GM18508 (cell line): ENCODE results near the gene PTPRF.

Source experiments
- ATAC-seq: cut with Tn5 transposase; IDR thresholded peaks from one replicate; pipeline ENCODE4 v1.9.1; 2021; ENCODE audit warnings: moderate number of reproducible peaks; ENCODE audit not compliant: insufficient read depth, unreplicated experiment

The PTPRF gene

DNA sequence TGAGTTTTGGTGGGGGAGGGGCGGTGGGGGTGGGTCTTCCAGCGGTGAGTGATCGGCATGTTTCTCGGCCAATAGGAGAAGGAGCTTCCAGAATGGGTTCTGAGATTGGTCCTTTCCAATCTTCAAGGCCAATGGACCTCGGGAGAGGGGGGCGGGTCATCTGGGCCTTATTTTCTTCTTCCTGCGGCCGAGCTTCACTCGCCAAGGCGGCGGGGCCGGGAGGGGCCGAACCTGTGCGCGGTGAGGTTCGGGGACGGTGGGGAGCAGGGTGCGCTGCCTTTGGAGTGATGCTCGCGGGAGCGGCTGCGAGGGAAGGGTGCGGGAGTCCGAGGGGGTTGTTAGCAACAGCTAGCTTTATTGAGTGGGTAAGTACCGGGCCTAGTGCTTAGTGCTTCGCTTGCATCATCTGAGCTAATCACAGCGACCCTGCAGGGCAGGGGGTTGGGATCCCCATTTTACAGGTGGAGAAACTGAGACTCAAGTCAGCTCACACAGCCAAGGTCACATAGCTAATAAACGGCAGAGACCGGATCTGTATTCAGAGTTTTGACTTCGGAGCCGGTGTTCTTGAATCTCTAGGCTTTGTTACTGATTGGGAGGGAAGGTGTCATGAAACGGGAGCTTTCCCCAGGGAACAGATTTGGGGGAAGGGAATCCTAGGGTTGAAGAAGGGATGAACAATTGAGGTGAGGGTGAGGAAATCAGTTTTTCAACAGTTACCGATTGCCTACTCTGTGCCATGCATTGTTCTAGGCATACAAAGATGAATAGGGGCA, 119.8 kb downstream of the PTPRF start:
- ATAC-seq, result peak; percentile 36

- no peak for ATAC-seq
Observed at GRCh38 chr1:43651188-43651587, 120.5 kb downstream of the PTPRF start.

GRCh38 chr1:43651902-43652301, 121.2 kb downstream of the PTPRF start:
- ATAC-seq, result no peak

DNA sequence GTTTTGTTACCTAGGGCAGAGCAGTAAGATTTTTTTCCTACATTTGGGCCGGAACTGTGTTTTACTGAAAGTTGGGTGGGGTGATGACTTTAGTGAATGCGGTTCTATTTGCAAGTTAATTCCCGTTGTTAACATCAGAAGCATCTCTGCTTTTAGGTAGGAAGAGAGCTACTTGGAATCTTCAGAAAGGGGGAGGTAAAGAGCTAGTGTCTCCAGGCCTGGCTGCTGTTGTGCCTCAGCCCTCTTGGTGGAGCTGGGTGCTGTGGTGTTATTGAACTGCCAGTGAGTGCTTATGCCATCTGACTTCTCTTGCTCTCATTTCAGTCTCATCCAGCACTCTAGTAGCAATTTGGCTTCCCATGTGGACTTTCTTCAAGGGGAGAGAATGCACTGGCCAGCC, 122.7 kb downstream of the PTPRF start:
- no peak for ATAC-seq

- ATAC-seq, result no peak
Observed at GRCh38 chr1:43653893-43654292, 123.2 kb downstream of the PTPRF start.

GRCh38 chr1:43655953-43656352, 125.3 kb downstream of the PTPRF start:
- no peak for ATAC-seq

GRCh38 chr1:43659212-43660166, 128.8 kb downstream of the PTPRF start:
- no peak for ATAC-seq

DNA sequence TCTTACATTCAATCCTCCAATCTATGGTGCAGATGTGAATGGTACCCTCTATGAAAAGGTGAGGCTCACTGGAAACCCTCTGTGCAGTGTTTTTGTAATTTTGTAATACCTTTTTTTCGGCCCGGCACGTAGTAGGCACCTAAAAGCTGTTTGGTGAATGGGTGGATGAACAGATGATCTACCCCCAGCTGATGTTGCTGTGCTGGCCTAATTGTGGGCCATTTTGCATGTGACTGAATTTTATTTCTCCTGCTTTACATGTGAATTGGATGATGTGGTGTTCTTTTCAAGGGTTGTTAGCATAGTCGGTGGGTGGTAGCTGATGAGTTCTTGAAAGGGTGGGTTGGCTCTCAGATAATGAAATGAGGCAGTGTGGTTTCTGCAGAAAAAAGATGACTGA, 129.7 kb downstream of the PTPRF start:
- ATAC-seq, result no peak

DNA sequence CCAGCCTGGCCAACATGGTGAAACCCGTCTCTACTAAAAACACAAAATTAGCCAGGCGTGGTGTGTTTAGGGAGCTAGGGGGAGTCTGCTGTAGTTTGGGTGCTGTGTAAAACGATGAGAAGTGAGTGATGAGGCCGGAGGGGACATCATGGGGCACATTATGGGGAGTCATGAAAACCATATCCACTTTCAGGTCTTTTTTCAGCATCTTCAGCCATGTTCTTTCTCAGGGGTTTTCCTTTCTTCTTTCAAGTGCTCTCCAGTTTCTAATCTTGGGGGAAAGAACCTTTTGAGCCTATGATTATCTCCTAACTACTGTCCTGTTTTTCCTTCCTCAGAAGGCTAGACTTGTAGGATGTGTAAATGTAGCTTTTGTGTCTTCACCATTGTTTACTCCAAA, 133.7 kb downstream of the PTPRF start:
- ATAC-seq, result no peak

GRCh38 chr1:43666608-43667007, 135.9 kb downstream of the PTPRF start:
- no peak for ATAC-seq

DNA sequence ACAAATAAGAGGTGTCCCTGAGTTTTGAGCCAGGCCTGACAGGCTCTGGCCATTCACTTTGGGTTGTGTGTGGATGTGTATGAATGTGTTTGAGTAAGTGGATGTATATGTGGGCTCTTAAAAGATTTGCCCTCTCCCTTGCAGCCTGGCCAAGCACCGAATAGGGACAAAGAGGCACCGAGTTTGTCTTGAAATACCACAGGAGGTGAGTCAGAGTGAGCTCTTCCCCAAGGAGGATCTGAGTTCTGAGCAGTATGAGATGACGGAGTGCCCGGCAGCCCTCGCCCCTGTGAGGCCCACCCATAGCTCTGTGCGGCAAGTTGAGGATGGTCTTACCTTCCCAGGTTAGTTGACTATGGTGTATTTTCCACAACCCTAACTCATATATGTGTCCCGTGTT, 138.3 kb downstream of the PTPRF start:
- ATAC-seq, result no peak

DNA sequence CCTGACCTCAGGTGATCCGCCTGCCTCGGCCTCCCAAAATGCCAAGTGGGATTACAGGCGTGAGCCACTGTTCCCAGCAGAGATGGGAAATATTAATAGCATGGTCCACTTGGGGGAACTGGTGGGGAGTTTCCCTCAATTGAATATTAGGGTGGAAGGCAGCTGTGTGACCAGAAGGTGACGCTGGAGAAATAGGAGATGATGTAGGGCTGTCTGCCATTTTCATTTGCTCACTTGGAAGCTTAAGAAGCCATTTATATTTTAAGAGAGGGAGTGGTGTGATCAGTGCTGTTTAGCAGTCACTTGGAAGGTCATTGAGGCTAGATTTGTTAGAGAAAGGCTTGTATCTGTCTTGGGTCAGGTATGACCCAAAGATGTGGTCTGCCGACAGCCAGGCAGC, 139.2 kb downstream of the PTPRF start:
- ATAC-seq, result no peak

- ATAC-seq, result no peak
Observed at GRCh38 chr1:43671193-43671592, 140.5 kb downstream of the PTPRF start.

GRCh38 chr1:43671626-43672330, 141.1 kb downstream of the PTPRF start:
- ATAC-seq, result no peak

DNA sequence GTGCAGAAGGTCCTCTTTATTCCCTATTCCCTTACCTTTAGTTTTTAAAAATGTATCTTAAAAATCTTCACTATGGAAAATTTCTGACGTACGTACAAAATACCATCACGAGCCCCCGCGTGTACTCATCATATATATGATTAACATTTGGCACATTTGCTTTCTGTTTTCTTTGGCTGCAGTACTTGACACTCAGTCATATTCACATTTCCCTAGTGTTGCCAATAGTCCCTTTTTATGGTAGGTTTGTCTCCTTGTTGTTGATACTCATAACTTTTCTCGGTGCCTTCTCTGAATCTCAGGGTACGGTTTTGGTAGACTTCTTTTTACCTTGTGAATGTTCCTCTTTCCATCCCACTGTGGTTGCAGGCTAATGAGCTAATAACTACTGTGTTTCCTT, 142.6 kb downstream of the PTPRF start:
- ATAC-seq, result no peak
